ENCODE measurements around the gene LRG1. TPM values are rescaled to one million over a fixed set of nuclear protein-coding genes. Genes with fewer than 3 reads are reported as not detected.

Gene LRG1
- total and polyA plus RNA-seq, 9 of the 15 experiments (the other 6 are each of a cell fraction or from before 2014, with no cell fraction given) = 1.5 to 11.9 (median 8.7) TPM

DNA sequence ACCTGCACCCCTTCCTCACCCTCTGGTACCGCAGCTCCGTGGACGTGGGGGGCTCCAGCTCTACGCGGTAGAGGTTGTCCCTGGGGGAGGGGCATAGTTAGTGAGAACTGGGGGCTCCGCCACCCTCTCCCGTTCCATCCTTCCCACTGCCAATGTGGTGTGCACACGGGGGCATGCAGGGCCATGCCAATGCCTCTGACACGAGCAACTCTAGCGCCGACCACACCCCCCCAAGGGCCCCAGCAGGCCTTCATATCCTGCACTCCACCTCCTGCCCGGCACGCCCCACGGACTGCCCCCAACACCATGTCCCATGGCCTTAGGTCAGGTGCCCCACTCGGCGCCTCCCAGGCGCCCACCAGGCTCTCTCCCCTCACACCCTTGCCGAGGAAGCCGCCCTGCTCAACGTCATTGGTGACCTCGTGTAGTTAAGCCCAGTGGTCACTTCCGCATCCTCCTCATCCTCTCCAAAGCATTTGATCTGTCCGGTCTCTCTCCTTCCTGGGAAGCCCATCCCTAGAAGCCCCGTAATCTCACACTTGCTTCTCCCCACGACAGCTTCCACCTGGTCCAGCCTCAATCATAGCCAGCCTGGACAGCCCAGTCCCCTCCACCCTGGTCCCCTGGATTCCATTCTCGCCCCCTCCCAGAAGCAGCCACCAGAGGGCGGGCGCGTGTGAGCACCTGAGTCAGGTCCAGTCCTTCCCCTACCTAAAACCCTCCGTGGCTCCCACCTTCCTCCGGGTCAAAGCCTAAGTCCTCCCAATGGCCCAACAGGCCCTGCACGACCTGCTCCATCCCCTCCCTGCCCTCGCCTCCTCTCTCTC, 17.5 kb upstream of the LRG1 start (continued):
- TF ChIP-seq, protein P1, sequence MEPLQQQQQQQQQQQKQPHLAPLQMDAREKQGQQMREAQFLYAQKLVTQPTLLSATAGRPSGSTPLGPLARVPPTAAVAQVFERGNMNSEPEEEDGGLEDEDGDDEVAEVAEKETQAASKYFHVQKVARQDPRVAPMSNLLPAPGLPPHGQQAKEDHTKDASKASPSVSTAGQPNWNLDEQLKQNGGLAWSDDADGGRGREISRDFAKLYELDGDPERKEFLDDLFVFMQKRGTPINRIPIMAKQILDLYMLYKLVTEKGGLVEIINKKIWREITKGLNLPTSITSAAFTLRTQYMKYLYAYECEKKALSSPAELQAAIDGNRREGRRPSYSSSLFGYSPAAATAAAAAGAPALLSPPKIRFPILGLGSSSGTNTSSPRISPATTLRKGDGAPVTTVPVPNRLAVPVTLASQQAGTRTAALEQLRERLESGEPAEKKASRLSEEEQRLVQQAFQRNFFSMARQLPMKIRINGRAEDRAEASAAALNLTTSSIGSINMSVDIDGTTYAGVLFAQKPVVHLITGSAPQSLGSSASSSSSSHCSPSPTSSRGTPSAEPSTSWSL (CRISPR knock-in tag; IDR thresholded peaks at IDR 0.05; ENCODE audit: borderline replicate concordance) = no peak
- TF ChIP-seq ELF2 (CRISPR knock-in tag; IDR thresholded peaks at IDR 0.05) (peak; percentile 13; the same call in 1 of the 2 replicates), CBX1 (IDR thresholded peaks at IDR 0.05; ENCODE audit: low read depth) (peak; percentile 65; the same call in 1 of the 2 replicates), ZNF707 (CRISPR knock-in tag; conservative IDR thresholded peaks at IDR 0.05) (no peak), MYNN (IDR thresholded peaks at IDR 0.05) (no peak), MYNN (CRISPR knock-in tag; IDR thresholded peaks at IDR 0.05) (no peak), HNRNPK (IDR thresholded peaks at IDR 0.05; ENCODE audit: low read depth, low read length, poor library complexity, severe bottlenecking) (no peak), ZBTB7A (IDR thresholded peaks at IDR 0.05; ENCODE audit: borderline replicate concordance, control insufficient read depth, low read depth, low read length) (peak; percentile 76), NFXL1 (CRISPR knock-in tag; IDR thresholded peaks at IDR 0.05) (no peak), CBX3 (IDR thresholded peaks at IDR 0.05; ENCODE audit: borderline replicate concordance in 1 of 2, low read length in 2 of 2) (peak in 1 of 2 experiments; percentile 62; a peak in 1 of 3 replicates), ZNF695 (CRISPR knock-in tag; IDR thresholded peaks at IDR 0.05) (no peak), EWSR1 (IDR thresholded peaks at IDR 0.05; ENCODE audit: borderline replicate concordance, low read depth, partially characterized antibody) (no peak), NR2F6 (CRISPR knock-in tag; IDR thresholded peaks at IDR 0.05) (no peak), ZNF263 (CRISPR knock-in tag; IDR thresholded peaks at IDR 0.05; ENCODE audit: borderline replicate concordance) (0 out of 2 replicates have a peak, but pooled peaks have one; percentile 45), RBFOX2 (IDR thresholded peaks at IDR 0.05; ENCODE audit: low read depth, low read length) (0 out of 2 replicates have a peak, but pooled peaks have one; percentile 15), MCM7 (IDR thresholded peaks at IDR 0.05) (no peak), KDM1A (IDR thresholded peaks at IDR 0.05) (peak; percentile 86 to 95)
- TF ChIP-seq, protein P2, sequence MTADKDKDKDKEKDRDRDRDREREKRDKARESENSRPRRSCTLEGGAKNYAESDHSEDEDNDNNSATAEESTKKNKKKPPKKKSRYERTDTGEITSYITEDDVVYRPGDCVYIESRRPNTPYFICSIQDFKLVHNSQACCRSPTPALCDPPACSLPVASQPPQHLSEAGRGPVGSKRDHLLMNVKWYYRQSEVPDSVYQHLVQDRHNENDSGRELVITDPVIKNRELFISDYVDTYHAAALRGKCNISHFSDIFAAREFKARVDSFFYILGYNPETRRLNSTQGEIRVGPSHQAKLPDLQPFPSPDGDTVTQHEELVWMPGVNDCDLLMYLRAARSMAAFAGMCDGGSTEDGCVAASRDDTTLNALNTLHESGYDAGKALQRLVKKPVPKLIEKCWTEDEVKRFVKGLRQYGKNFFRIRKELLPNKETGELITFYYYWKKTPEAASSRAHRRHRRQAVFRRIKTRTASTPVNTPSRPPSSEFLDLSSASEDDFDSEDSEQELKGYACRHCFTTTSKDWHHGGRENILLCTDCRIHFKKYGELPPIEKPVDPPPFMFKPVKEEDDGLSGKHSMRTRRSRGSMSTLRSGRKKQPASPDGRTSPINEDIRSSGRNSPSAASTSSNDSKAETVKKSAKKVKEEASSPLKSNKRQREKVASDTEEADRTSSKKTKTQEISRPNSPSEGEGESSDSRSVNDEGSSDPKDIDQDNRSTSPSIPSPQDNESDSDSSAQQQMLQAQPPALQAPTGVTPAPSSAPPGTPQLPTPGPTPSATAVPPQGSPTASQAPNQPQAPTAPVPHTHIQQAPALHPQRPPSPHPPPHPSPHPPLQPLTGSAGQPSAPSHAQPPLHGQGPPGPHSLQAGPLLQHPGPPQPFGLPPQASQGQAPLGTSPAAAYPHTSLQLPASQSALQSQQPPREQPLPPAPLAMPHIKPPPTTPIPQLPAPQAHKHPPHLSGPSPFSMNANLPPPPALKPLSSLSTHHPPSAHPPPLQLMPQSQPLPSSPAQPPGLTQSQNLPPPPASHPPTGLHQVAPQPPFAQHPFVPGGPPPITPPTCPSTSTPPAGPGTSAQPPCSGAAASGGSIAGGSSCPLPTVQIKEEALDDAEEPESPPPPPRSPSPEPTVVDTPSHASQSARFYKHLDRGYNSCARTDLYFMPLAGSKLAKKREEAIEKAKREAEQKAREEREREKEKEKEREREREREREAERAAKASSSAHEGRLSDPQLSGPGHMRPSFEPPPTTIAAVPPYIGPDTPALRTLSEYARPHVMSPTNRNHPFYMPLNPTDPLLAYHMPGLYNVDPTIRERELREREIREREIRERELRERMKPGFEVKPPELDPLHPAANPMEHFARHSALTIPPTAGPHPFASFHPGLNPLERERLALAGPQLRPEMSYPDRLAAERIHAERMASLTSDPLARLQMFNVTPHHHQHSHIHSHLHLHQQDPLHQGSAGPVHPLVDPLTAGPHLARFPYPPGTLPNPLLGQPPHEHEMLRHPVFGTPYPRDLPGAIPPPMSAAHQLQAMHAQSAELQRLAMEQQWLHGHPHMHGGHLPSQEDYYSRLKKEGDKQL (CRISPR knock-in tag; IDR thresholded peaks at IDR 0.05; ENCODE audit: borderline replicate concordance) = no peak
